OCI-LY3 (cell line): ENCODE data around the gene CSNK2A2.

Experiments used
- H2AFZ ChIP-seq: fragments of 200-600, 300-600 bp; shearing (Covaris generic); 2 replicates; pipeline ENCODE4 v1.6.0; 2014; ENCODE audit warnings: antibody characterized with exemption, low read depth, low read length
- H3K27ac ChIP-seq: fragments of 200-600, 300-600 bp; sonication (generic); 2 replicates; pipeline ENCODE4 v1.5.1; 2014; ENCODE audit warnings: mild to moderate bottlenecking, low read length, moderate library complexity, mixed read lengths
- H3K27me3 ChIP-seq: fragments of 200-600, 300-600 bp; sonication (generic); 2 replicates; pipeline ENCODE4 v1.6.1; 2014; ENCODE audit warnings: low read depth, low read length, mixed read lengths
- H3K36me3 ChIP-seq: fragments of 200-600, 300-600 bp; sonication (generic); replicated peaks from 2 replicates; pipeline ENCODE3; 2014; ENCODE audit warnings: low read depth, low read length, mixed read lengths
- H3K4me1 ChIP-seq: fragments of 300-600, 200-600 bp; sonication (generic); 2 replicates; pipeline ENCODE4 v1.6.1; 2014; ENCODE audit warnings: low read length, mixed read lengths
- H3K4me2 ChIP-seq: fragments of 200-600, 300-600 bp; sonication (generic); 2 replicates; pipeline ENCODE4 v1.6.1; 2014; ENCODE audit warnings: low read length, mixed read lengths
- H3K4me3 ChIP-seq: fragments of 300-600, 200-600 bp; sonication (generic); 2 replicates; pipeline ENCODE4 v1.5.1; 2014; ENCODE audit warnings: antibody characterized with exemption, mild to moderate bottlenecking, low read length, moderate library complexity
- H3K79me2 ChIP-seq: fragments of 300-600, 200-600 bp; shearing (Covaris generic); 2 replicates; pipeline ENCODE4 v1.6.1; 2014; ENCODE audit warnings: mild to moderate bottlenecking, low read length, mixed read lengths
- H3K9ac ChIP-seq: fragments of 300-600, 200-600 bp; shearing (Covaris generic); 2 replicates; pipeline ENCODE4 v1.6.0; 2014; ENCODE audit warnings: mild to moderate bottlenecking, low read length, moderate library complexity
- H3K9me3 ChIP-seq: fragments of 200-600, 300-600 bp; shearing (Covaris generic); 2 replicates; pipeline ENCODE4 v1.6.1; 2014; ENCODE audit warnings: low read length, mixed read lengths; ENCODE audit not compliant: insufficient read depth
- H4K20me1 ChIP-seq: fragments of 200-600, 300-600 bp; sonication (generic); 2 replicates; pipeline ENCODE4 v1.6.1; 2016; ENCODE audit warnings: low read length, mixed read lengths; ENCODE audit not compliant: insufficient read depth
- EZH2phosphoT487 ChIP-seq: fragments of 200-600 bp; shearing (Covaris generic); IDR thresholded peaks from 2 replicates; pipeline ENCODE4 v1.6.1; 2018; ENCODE audit warnings: antibody characterized with exemption, mixed run types, low read depth
- TF ChIP-seq, protein P1 (sequence below): fragments of 200-600, 300-600 bp; sonication (generic); IDR thresholded peaks from 2 replicates; pipeline ENCODE4 v1.5.1; 2014; ENCODE audit warnings: antibody characterized with exemption, low read length, low read depth

The CSNK2A2 gene

DNA sequence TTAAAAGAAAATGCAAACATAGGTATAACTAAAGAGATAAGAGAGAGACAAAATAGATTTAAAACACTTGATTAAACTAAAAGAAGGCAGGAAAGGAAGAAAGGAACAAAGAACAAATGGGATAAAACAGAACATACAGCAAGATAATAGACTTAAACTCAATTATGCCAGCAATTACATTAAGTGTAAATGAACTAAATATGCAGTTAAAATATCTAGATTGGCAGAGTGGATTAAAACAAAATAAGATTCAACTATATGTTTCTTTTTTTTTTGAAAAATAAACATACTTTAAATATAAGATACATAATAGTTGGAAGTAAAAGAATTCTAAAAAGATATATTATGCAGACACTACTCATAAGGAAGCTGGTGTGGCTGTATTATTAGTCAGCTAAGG, 59.1 kb downstream of the CSNK2A2 start:
- TF ChIP-seq EZH2phosphoT487, result no peak
- TF ChIP-seq, protein P1, sequence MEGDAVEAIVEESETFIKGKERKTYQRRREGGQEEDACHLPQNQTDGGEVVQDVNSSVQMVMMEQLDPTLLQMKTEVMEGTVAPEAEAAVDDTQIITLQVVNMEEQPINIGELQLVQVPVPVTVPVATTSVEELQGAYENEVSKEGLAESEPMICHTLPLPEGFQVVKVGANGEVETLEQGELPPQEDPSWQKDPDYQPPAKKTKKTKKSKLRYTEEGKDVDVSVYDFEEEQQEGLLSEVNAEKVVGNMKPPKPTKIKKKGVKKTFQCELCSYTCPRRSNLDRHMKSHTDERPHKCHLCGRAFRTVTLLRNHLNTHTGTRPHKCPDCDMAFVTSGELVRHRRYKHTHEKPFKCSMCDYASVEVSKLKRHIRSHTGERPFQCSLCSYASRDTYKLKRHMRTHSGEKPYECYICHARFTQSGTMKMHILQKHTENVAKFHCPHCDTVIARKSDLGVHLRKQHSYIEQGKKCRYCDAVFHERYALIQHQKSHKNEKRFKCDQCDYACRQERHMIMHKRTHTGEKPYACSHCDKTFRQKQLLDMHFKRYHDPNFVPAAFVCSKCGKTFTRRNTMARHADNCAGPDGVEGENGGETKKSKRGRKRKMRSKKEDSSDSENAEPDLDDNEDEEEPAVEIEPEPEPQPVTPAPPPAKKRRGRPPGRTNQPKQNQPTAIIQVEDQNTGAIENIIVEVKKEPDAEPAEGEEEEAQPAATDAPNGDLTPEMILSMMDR, result no peak
- Histone ChIP-seq H3K4me1 (no peaks in the 10 kb centered on the region), H3K4me2 (no peak overlapping the region), H2AFZ (no peak overlapping the region), H3K4me3 (no peak overlapping the region), H3K27ac (no peak overlapping the region), H3K9ac (no peak overlapping the region), H3K27me3 (no peaks in the 10 kb centered on the region), H3K9me3 (no peaks in the 10 kb centered on the region), H4K20me1 (no peaks in the 10 kb centered on the region), H3K79me2 (no peaks in the 10 kb centered on the region), H3K36me3 (no peaks in the 10 kb centered on the region)

DNA sequence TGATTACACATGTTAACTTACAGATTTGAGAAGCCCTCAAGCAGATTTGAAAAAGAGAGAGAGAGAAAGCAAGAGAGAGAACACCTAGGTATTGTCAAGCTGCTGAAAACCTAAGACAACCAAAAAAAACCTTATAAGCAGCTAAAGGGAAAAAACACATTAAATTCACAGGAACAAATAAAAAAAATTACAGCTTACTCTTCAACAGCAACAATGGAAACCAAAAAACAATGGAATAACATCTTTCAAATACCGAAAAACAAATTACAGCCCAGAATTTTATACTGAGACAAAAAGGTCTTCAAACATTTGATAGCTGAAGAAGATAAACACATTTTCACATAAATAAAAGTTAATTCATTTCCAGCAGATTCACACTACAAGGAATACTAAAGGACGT, 60.3 kb downstream of the CSNK2A2 start:
- TF ChIP-seq, protein P1, result no peak
- no peak for TF ChIP-seq EZH2phosphoT487
- no peak overlapping the region for H3K4me3 ChIP-seq
- H3K27ac ChIP-seq, result no peak overlapping the region
- no peak overlapping the region for H3K4me2 ChIP-seq
- H3K27me3 ChIP-seq, result no peaks in the 10 kb centered on the region
- H3K9ac ChIP-seq, result no peak overlapping the region
- no peak overlapping the region for H2AFZ ChIP-seq
- no peaks in the 10 kb centered on the region for H3K4me1 ChIP-seq
- H3K36me3 ChIP-seq, result no peaks in the 10 kb centered on the region
- no peaks in the 10 kb centered on the region for H3K9me3 ChIP-seq
- H4K20me1 ChIP-seq, result no peaks in the 10 kb centered on the region
- no peaks in the 10 kb centered on the region for H3K79me2 ChIP-seq

DNA sequence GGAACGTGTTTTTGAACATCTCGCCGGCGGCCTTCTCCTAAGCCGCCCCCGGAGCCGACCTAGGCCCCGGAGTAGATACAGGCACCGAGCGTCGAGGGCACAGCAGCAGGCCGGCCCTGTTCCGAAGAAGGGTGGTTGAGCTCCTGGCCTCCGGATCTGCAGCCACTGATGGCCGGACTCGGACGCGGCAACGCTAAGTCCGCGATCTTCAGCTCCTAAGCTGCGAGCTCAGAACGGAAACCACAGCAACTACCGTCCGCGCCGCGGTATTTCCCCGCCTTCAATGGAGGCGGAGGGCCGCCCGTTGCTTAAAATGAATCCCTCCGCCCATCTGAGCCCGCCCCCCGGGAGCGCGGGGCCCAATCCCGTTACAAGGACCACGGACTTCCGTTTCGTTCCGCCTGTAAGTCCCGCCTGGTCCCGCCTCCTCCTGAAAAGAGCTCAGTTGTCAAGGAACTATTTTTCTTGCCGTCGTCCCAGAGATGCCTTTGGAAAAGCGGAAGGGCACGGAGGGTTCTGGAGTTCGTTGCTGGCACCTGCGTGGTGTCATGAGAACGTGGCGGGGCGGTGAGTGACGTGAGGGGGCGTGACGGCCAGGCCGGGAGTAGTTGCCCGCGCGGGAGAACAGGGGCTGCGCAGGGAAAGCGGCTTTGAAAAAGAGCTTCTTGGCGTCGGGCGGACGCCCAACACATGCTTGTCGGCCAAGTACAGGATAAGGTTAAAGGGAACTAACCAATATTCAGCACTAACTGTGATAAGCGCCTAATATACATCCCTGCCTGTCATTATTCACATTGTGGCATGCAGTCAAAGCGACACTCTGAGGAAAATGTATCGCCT, 68.6 kb downstream of the CSNK2A2 start, which contains the start of gene CFAP20:
CFAP20 (minus strand) TSS at position 285 of the 840 bp plus-strand sequence; CDS start at position 19, 266 bp downstream.
- H3K4me2 ChIP-seq, result peak within 1 kb of the TSS; percentile 97
- H3K36me3 ChIP-seq, result peaks cover 9% of the 10 kb centered on the region
- H3K4me1 ChIP-seq, result peaks cover 24% of the 10 kb centered on the region
- peak within 1 kb of the TSS; percentile 70 for H3K27ac ChIP-seq
- peak within 1 kb of the TSS; percentile 96 for H2AFZ ChIP-seq
- peaks cover 40% of the 10 kb centered on the region for H4K20me1 ChIP-seq
- no peaks in the 10 kb centered on the region for H3K9me3 ChIP-seq
- TF ChIP-seq, protein P1, result no peak
- peaks cover 46% of the 10 kb centered on the region for H3K79me2 ChIP-seq
- H3K27me3 ChIP-seq, result no peaks in the 10 kb centered on the region
- H3K4me3 ChIP-seq, result peak within 1 kb of the TSS; percentile 94
- H3K9ac ChIP-seq, result peak within 1 kb of the TSS; percentile 91

DNA sequence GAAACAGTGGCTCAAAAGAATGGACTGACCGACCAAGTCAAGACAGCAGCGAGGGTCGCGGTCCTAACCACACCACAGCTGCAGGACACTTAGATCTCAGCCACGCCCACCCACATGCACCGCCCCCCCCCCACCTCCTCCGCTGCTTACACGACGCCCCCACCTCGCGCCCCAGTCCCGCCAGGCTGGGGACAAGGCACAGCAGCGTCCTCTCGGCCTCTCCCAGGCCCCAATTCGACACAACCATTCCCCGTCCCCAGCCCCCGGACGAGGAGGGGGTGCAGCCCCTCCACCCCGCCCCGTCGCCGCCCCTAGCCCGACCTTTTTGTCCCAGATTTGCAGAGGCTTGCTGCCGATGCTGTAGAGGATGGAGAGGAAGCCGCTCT, 69.2 kb downstream of the CSNK2A2 start:
- Histone ChIP-seq H3K9ac (peak overlapping the region; percentile 91), H4K20me1 (peaks cover 46% of the 10 kb centered on the region), H3K4me3 (peak overlapping the region; percentile 94), H3K27me3 (no peaks in the 10 kb centered on the region), H3K4me2 (peak overlapping the region; percentile 97), H3K4me1 (peaks cover 30% of the 10 kb centered on the region), H2AFZ (peak overlapping the region; percentile 78; the same call in 1 of the 2 replicates), H3K36me3 (peaks cover 9% of the 10 kb centered on the region), H3K27ac (peak overlapping the region; percentile 70), H3K9me3 (no peaks in the 10 kb centered on the region), H3K79me2 (peaks cover 52% of the 10 kb centered on the region)
- TF ChIP-seq EZH2phosphoT487, result no peak
- TF ChIP-seq, protein P1, result no peak
